Caki2 (cell line): ENCODE results near the gene CYP39A1. TPM values are rescaled to one million over a fixed set of nuclear protein-coding genes. Genes with fewer than 3 reads are reported as not detected.

Experiments
- DNase-seq: peaks from one replicate; pipeline ENCODE4 v3.0.0-alpha.2; 2015; ENCODE audit warnings: low read depth
- in situ Hi-C: cut with HindIII; loops from 2 replicates; pipeline ENCODE4 v1.10.0; 2016; ENCODE audit warnings: low sequenced_read_pairs, low pct_unique_long_range_greater_than_20kb, mixed read lengths
- total RNA-seq: library from RNA; depleted of rRNA; stranded (reverse); fragments of >200 nt; shearing (Covaris generic); gene quantifications from 2 replicates; pipeline ENCODE4 v1.2.3, GENCODE V29; 2014; ENCODE audit warnings: low replicate concordance; rRNA removed

The CYP39A1 gene
- total RNA-seq, result 0.95 and 8.9 TPM in 2 replicates

- peak; percentile 95 for DNase-seq
- in situ Hi-C loops, result no loop called here
Observed at GRCh38 chr6:46652603-46653438, at the start of gene CYP39A1, which contains the start of gene SLC25A27. Gene CYP39A1 (minus strand): TSS chr6:46652818. CDS start chr6:46652582, 236 bp downstream. Gene SLC25A27 (plus strand): TSS chr6:46652975. CDS start chr6:46653193, 218 bp downstream.

- DNase-seq, result no peak
- in situ Hi-C loops, result no loop called here
Observed at GRCh38 chr6:46699970-46700369, 47.4 kb upstream of the CYP39A1 start.

- DNase-seq, result no peak
- in situ Hi-C loops, result no loop called here
Observed at GRCh38 chr6:46690911-46691451, 38.4 kb upstream of the CYP39A1 start.

DNA sequence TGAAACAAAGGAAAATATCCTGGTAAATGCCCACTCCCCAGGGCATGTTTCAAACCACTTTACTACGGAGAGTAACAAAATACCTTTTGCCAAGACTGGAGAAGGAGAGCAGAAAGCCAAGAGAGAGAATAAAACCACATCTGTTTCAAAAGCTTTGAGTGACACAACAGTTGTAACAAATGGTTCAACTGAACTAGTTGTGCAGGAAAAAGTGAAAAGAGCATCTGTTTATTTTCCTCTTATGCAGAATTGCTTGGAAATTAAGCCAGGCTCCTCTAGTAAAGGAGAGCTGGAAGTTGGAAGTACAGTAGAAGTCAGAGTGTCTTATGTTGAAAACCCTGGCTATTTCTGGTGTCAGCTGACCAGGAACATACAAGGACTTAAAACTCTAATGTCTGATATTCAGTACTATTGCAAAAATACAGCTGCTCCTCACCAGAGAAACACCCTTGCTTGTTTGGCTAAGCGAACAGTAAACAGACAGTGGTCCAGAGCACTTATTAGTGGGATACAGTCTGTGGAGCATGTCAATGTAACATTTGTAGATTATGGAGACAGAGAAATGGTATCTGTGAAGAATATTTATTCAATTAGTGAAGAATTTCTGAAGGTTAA is 37.6 kb upstream of the CYP39A1 start:
- in situ Hi-C loops, result no loop called here
- DNase-seq, result no peak

GRCh38 chr6:46689657-46690056 is 37.0 kb upstream of the CYP39A1 start:
- in situ Hi-C loops, result no loop called here
- DNase-seq, result no peak

- in situ Hi-C loops, result no loop called here
- DNase-seq, result no peak
Observed at GRCh38 chr6:46688966-46689335, 36.3 kb upstream of the CYP39A1 start.

DNA sequence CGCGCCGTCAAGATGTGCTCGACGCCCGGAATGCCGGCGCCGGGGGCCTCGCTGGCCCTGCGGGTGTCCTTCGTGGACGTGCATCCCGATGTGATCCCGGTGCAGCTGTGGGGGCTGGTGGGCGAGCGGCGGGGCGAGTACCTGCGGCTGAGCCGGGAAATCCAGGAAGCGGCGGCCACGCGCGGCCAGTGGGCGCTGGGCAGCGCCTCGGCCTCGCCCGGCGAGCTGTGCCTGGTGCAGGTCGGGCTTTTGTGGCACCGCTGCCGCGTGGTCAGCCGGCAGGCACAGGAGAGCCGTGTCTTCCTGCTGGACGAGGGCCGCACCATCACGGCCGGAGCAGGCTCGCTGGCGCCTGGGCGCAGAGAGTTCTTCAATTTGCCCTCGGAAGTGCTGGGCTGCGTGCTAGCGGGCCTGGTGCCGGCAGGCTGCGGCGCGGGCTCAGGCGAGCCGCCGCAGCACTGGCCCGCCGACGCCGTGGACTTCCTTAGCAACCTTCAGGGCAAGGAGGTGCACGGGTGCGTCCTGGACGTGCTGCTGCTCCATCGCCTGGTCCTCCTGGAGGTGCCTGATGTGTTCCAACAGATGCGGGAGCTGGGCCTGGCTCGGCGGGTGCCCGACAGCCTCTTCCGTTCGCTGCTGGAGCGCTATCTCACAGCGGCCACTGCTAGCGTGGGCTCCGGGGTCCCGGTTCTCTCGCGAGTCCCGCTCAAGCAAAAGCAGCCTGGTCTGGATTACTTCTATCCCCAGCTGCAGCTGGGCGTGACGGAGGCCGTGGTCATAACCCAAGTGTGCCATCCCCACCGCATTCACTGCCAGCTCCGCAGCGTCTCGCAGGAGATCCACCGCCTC is 35.7 kb upstream of the CYP39A1 start:
- no peak for DNase-seq
- in situ Hi-C loops, result no loop called here

DNA sequence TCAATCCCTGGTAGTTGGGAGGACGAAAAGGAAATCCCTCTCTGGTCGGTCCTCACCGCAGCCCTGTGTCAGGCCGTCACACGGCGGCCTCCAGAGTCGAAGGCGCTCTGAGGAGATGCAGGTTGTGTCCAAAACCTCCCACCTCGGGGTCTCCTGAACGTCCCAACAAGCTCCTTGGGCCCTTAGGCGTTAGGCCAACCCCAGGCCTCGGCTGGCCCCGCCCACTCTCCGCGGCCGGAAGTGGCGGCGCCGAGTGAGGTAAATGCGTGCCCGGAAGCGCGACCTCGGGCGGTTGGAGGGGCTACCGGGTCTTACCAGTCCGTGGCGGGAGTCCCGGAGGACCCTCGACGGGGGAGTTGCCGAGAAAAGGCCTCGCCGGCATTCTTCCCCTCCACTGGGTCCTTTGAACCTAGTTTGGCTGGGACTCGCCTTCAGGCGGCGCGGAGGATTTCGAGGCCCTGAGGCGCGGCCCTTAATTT is 35.0 kb upstream of the CYP39A1 start, which contains the start of gene TDRD6:
TDRD6 (plus strand) TSS at position 267 of the 479 bp plus-strand sequence. CDS start 244 bp downstream, outside the sequence.
- no peak for DNase-seq
- in situ Hi-C loops, result no loop called here

DNA sequence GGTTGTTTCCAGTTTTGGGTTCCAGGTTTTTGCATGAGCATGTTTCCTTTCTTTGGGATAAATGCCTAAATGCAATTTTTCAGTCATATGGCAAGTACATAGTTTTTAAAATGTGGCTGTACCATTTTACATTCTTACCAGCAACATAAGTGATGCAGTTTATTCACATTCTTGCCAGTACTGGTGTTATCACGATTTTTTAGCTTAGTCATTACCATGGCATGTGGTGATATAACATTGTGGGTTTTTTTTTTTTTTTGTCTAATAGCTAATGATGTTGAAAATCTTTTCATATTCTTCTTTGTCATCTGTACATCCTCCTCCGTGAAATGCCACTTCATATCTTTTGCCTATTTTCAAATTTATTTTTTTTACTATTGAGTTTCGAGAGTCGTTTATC is 32.2 kb upstream of the CYP39A1 start:
- DNase-seq, result peak; percentile 14
- in situ Hi-C loops, result no loop called here

GRCh38 chr6:46677314-46677654 is 24.7 kb upstream of the CYP39A1 start:
- DNase-seq, result no peak
- in situ Hi-C loops, result no loop called here

- in situ Hi-C loops, result no loop called here
- DNase-seq, result no peak
Observed at GRCh38 chr6:46676604-46677313, 24.1 kb upstream of the CYP39A1 start.

DNA sequence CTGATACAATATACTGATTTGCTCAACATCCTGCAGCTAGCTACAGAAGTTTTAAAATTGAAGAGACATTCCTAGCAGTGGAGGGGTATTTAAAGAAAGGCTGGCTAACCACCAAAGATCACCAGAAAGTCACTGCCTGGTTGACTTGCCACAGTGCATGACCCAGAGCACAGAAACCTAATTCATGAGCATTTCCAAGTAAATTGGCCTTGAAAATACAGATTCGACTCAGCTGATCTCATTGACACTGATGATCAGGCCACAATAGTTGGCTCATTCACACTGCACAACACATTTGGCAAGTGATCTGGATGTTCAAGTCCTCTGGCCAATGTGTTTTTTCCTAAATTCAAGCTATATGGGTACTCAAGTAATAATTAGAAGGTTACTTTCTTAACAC is 21.8 kb upstream of the CYP39A1 start:
- in situ Hi-C loops, result no loop called here

GRCh38 chr6:46667377-46667776 is 14.8 kb upstream of the CYP39A1 start:
- no peak for DNase-seq
- in situ Hi-C loops, result no loop called here

More for the DNA sequence above, 21.8 kb upstream of the CYP39A1 start:
- DNase-seq, result no peak

DNA sequence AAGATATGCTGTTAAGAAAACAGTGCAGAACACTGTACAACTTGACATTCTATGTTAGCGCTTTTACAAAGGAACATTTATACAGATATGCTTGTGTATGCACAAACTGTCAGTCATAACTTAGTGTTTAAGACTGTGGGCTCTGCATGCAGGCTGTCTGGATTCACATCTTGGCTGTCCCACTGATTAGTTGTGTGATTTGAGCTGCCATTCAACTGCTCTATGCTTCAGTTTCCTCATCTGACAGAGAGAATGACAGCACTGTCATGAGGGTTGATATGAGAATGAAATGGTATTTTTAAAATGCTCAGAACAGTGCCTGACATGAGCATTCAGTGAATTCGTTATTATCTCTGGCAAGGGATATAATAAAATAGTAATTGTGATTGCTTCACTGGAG is 8.9 kb upstream of the CYP39A1 start:
- in situ Hi-C loops, result no loop called here
- DNase-seq, result no peak

DNA sequence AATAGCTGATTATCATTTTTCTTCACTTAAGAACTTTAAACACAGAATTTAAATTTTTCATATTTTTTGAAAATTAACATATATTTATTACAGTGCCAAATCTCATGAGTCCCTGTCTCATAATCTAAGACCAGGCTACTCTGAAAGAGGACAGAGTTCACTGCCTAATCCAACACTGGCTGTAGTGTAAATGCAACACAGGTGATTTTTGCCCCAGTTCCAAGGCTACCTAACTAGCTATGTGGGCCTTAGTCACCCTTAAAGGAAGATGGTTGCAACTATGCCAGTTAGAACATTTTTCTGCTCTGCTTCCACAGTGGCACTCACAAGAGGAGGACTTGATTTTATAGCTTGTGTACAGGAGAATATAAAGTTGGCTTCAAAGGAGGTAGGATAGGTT is 5.0 kb upstream of the CYP39A1 start:
- no peak for DNase-seq
- in situ Hi-C loops, result no loop called here

GRCh38 chr6:46655803-46656202 is 3.2 kb upstream of the CYP39A1 start:
- DNase-seq, result no peak
- in situ Hi-C loops, result no loop called here

DNA sequence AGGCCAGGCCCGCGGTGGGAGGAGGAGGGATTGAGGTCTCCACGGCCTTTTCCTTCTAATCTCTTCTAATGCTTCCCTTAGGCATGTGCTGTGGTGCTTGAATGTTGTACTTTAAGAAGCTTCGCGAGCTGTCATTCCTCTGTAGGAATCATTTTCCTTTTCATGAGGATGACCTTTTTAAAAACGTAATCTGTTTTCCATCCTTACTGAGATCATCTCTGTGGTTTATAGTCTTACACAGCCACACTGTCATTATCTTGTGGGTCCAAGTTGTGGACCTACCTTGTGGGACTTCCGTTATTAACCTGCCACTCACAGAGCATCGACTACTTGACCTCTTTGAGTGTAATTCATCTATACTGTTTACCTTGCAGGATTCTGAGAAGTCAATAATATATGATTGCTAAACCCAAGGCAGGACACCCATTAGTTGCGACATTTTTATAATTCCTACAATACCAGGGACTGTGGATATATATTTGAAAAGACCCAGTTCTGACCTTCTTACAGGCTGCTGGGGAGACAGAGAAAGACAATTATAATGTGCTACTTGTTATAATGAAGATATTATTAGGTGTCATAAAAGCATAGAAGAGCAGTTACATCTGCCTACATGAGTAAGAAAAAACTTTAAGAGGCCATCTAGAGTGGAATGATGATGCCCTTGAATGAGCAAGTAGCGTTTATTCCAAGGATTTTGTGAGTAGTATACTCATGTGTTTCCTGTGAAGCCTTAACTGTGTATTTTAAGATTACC is 999 bp upstream of the CYP39A1 start:
- DNase-seq, result no peak
- in situ Hi-C loops, result no loop called here
